Muscle layer of duodenum (tissue), 2 donors: ENCODE data around the gene KLHL35.

Experiments
- H3K27ac ChIP-seq: one replicate; pipeline ENCODE4 v1.7.0; 2013; ENCODE audit warnings: mild to moderate bottlenecking, low read length
- H3K27me3 ChIP-seq: one replicate; pipeline ENCODE4 v1.7.0; 2013; ENCODE audit warnings: low read depth, mild to moderate bottlenecking, control low read depth, low read length
- H3K36me3 ChIP-seq, 2 donors: one replicate each; pipeline ENCODE4 v1.7.0; 2013; ENCODE audit warnings: low read length in 2 of 2, control low read depth in 1 of 2, mild to moderate bottlenecking in 1 of 2; ENCODE audit not compliant: insufficient read depth in 2 of 2, control insufficient read depth in 1 of 2
- H3K4me1 ChIP-seq, 2 donors: one replicate each; pipeline ENCODE4 v1.7.0; 2013; ENCODE audit warnings: low read length in 2 of 2, mild to moderate bottlenecking in 2 of 2, control low read depth in 1 of 2, moderate library complexity in 1 of 2; ENCODE audit not compliant: insufficient read depth in 2 of 2, control insufficient read depth in 1 of 2
- H3K4me3 ChIP-seq, 2 donors: one replicate each; pipeline ENCODE4 v1.7.0; 2013; ENCODE audit warnings: low read length in 2 of 2, low read depth in 1 of 2, mild to moderate bottlenecking in 1 of 2
- H3K9me3 ChIP-seq, 2 donors: one replicate each; pipeline ENCODE4 v1.7.0; 2013; ENCODE audit warnings: low read length in 2 of 2, control low read depth in 1 of 2, mild to moderate bottlenecking in 1 of 2; ENCODE audit not compliant: control insufficient read depth in 1 of 2
- donor health status: healthy.

The KLHL35 gene

GRCh38 chr11:75428989-75429640, 3.9 kb downstream of the KLHL35 start:
- peaks cover 0 to 5% of the 10 kb centered on the region in 2 donors for H3K36me3 ChIP-seq
- H3K27me3 ChIP-seq, result peaks cover 28% of the 10 kb centered on the region
- no peak overlapping the region for H3K27ac ChIP-seq
- H3K9me3 ChIP-seq, result no peaks in the 10 kb centered on the region
- no peak overlapping the region for H3K4me3 ChIP-seq
- H3K4me1 ChIP-seq, result peaks cover 0 to 6% of the 10 kb centered on the region in 2 donors

- Histone ChIP-seq H3K27ac (no peak overlapping the region), H3K4me1 (peaks cover 0 to 6% of the 10 kb centered on the region in 2 donors), H3K36me3 (peaks cover 0 to 12% of the 10 kb centered on the region in 2 donors), H3K4me3 (peak overlapping the region in 1 of 2 donors; percentile 7), H3K27me3 (peaks cover 28% of the 10 kb centered on the region), H3K9me3 (no peaks in the 10 kb centered on the region)
These were observed 4.7 kb downstream of the KLHL35 start for GRCh38 chr11:75428281-75428724.

- Histone ChIP-seq H3K27me3 (peaks cover 27% of the 10 kb centered on the region), H3K36me3 (peaks cover 0 to 22% of the 10 kb centered on the region in 2 donors), H3K27ac (no peak overlapping the region), H3K4me1 (peaks cover 0 to 6% of the 10 kb centered on the region in 2 donors), H3K4me3 (no peak overlapping the region), H3K9me3 (no peaks in the 10 kb centered on the region)
These were observed 5.8 kb downstream of the KLHL35 start for GRCh38 chr11:75427181-75427580.

- H3K27ac ChIP-seq, result no peak overlapping the region
- peaks cover 0 to 22% of the 10 kb centered on the region in 2 donors for H3K36me3 ChIP-seq
- H3K4me1 ChIP-seq, result peaks cover 0 to 6% of the 10 kb centered on the region in 2 donors
- no peak overlapping the region for H3K4me3 ChIP-seq
- H3K9me3 ChIP-seq, result no peaks in the 10 kb centered on the region
- H3K27me3 ChIP-seq, result peaks cover 24% of the 10 kb centered on the region
These were observed 6.3 kb downstream of the KLHL35 start for GRCh38 chr11:75426720-75427086.

- no peak overlapping the region for H3K4me3 ChIP-seq
- peaks cover 0 to 22% of the 10 kb centered on the region in 2 donors for H3K36me3 ChIP-seq
- no peaks in the 10 kb centered on the region for H3K9me3 ChIP-seq
- H3K27me3 ChIP-seq, result peaks cover 11% of the 10 kb centered on the region
- no peak overlapping the region for H3K27ac ChIP-seq
- H3K4me1 ChIP-seq, result peaks cover 0 to 2% of the 10 kb centered on the region in 2 donors
These were observed 7.6 kb downstream of the KLHL35 start for GRCh38 chr11:75425422-75425821.

GRCh38 chr11:75424396-75424795, 8.6 kb downstream of the KLHL35 start:
- Histone ChIP-seq H3K36me3 (peaks cover 0 to 22% of the 10 kb centered on the region in 2 donors), H3K27ac (no peak overlapping the region), H3K9me3 (no peaks in the 10 kb centered on the region), H3K4me3 (no peak overlapping the region), H3K4me1 (no peaks in the 10 kb centered on the region), H3K27me3 (peaks cover 7% of the 10 kb centered on the region)

GRCh38 chr11:75423721-75424120, 9.3 kb downstream of the KLHL35 start:
- H3K9me3 ChIP-seq, result no peaks in the 10 kb centered on the region
- H3K4me1 ChIP-seq, result no peaks in the 10 kb centered on the region
- H3K36me3 ChIP-seq, result peaks cover 0 to 22% of the 10 kb centered on the region in 2 donors
- peaks cover under 1% of the 10 kb centered on the region for H3K27me3 ChIP-seq
- H3K4me3 ChIP-seq, result no peak overlapping the region
- no peak overlapping the region for H3K27ac ChIP-seq

- Histone ChIP-seq H3K27me3 (no peaks in the 10 kb centered on the region), H3K27ac (no peak overlapping the region), H3K36me3 (peaks cover 0 to 22% of the 10 kb centered on the region in 2 donors), H3K4me1 (no peaks in the 10 kb centered on the region), H3K9me3 (no peaks in the 10 kb centered on the region), H3K4me3 (no peak overlapping the region)
These were observed 10.5 kb downstream of the KLHL35 start for GRCh38 chr11:75422248-75423231.

- Histone ChIP-seq H3K9me3 (no peaks in the 10 kb centered on the region), H3K27me3 (no peaks in the 10 kb centered on the region), H3K4me3 (no peak overlapping the region), H3K27ac (no peak overlapping the region), H3K4me1 (no peaks in the 10 kb centered on the region), H3K36me3 (peaks cover 0 to 22% of the 10 kb centered on the region in 2 donors)
These were observed 11.1 kb downstream of the KLHL35 start for GRCh38 chr11:75421902-75422247.

GRCh38 chr11:75421035-75421602, 11.9 kb downstream of the KLHL35 start:
- Histone ChIP-seq H3K4me1 (no peaks in the 10 kb centered on the region), H3K27me3 (no peaks in the 10 kb centered on the region), H3K9me3 (no peaks in the 10 kb centered on the region), H3K27ac (no peak overlapping the region), H3K4me3 (no peak overlapping the region), H3K36me3 (peaks cover 0 to 22% of the 10 kb centered on the region in 2 donors)
